SK-N-MC (cell line): ENCODE results near the gene ATP5F1D.

ENCODE experiments used
- EZH2 ChIP-seq: fragments of 200-600 bp; sonication (generic); IDR thresholded peaks from one replicate; pipeline ENCODE4 v1.6.1; 2017; ENCODE audit warnings: antibody characterized with exemption
- POLR2AphosphoS5 ChIP-seq: IDR thresholded peaks from 2 replicates; pipeline ENCODE4 v1.6.1; 2012; ENCODE audit warnings: mild to moderate bottlenecking, low read depth, low read length, borderline replicate concordance

DNA sequence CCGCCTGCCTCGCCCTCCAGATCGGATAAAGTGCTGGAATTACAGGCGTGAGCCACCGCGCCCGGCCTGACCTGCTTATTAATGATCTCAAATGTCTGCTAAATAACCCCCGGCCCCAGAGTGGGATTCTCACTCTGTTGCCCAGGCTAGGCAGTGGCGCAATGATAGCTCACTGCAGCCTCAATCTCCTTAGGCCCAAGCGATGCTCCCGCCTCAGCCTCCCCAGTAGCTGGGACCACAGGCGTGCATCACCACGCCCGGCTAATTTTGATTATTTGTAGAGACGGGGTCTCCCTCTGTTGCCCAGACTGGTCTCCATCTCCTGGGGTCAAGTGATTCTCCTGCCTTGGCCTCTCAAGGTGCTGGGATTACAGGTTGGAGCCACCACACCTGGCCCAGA is 626 bp upstream of the ATP5F1D start:
- TF ChIP-seq POLR2AphosphoS5 (no peak), EZH2 (no peak)
